Gastrocnemius medialis (tissue), 4 donors: ENCODE data around the gene TFEB. TPM values are rescaled to one million over a fixed set of nuclear protein-coding genes. Genes with fewer than 3 reads are reported as not detected.

Experiments used
- ATAC-seq, 2 donors: fragments of 150-250 bp; one replicate each; pipeline ENCODE4 v1.9.1; 2016
- DNase-seq, 2 donors: peaks; one replicate each; pipeline ENCODE4 v3.0.0-alpha.2; 2019
- H3K27ac ChIP-seq, 4 donors: fragments of 200-600 bp; sonication (generic); 1 replicate in 1 of 4; 2 replicates in 3 of 4; pipeline ENCODE4 v1.5.1; 2016 to 2018; ENCODE audit warnings: mild to moderate bottlenecking in 2 of 4, moderate library complexity in 1 of 4
- H3K27me3 ChIP-seq, 3 donors: fragments of 200-600 bp; sonication (generic) in 2 of 3; 1 replicate in 1 of 3; 2 replicates in 2 of 3; pipeline versions ENCODE4 v1.5.1 to v1.6.0; 2016 to 2019; ENCODE audit warnings: mild to moderate bottlenecking in 1 of 3, moderate library complexity in 1 of 3
- H3K36me3 ChIP-seq, 2 donors: fragments of 200-600 bp; sonication (generic) in 1 of 2; one replicate each; pipeline ENCODE4 v1.5.1; 2017 to 2018
- H3K4me1 ChIP-seq, 2 donors: fragments of 200-600 bp; sonication (generic) in 1 of 2; one replicate each; pipeline ENCODE4 v1.5.1; 2016 to 2017; ENCODE audit warnings: mild to moderate bottlenecking in 2 of 2
- H3K4me3 ChIP-seq, 4 donors: fragments of 200-600 bp; sonication (generic) in 3 of 4; 1 replicate in 1 of 4; 2 replicates in 3 of 4; pipeline ENCODE4 v1.5.1; 2016 to 2019; ENCODE audit warnings: mild to moderate bottlenecking in 2 of 4
- H3K9me3 ChIP-seq, 3 donors: fragments of 200-600 bp; sonication (generic) in 2 of 3; 1 replicate in 1 of 3; 2 replicates in 2 of 3; pipeline ENCODE4 v1.5.1; 2016 to 2019
- POLR2A ChIP-seq, 2 donors: fragments of 450-650 bp; IDR thresholded peaks; one replicate each; pipeline ENCODE4 v1.6.1; 2017; ENCODE audit warnings: antibody characterized with exemption in 2 of 2, mild to moderate bottlenecking in 2 of 2, moderate library complexity in 2 of 2
- in situ Hi-C, 4 donors: fragments of 200-750 bp; cut with MboI; loops; one replicate each; pipeline versions ENCODE4 v1.15.0 to v1.8.0; 2017; ENCODE audit warnings: low sequenced_read_pairs in 4 of 4
- intact Hi-C: fragments of 100-400 bp; cut with DNase I; formaldehyde crosslinking; loops from one replicate; pipeline ENCODE4 v1.15.1; 2023; ENCODE audit warnings: low total_unique reads
- total RNA-seq, 4 donors: library from RNA; depleted of rRNA; stranded (reverse); fragments of >200 nt; gene quantifications; one replicate each; pipeline versions ENCODE4 v1.1.0 to v1.2.3, GENCODE V29; 2016
- TF ChIP-seq, protein P1 (sequence below), 5 experiments: fragments of 450-650 bp in 3 of 5; fragments of 200-600 bp in 2 of 5; sonication (generic) in 2 of 5; IDR thresholded peaks in 4 of 5; conservative IDR thresholded peaks in 1 of 5; 1 replicate in 4 of 5; 2 replicates in 1 of 5; pipeline ENCODE4 v1.5.1; 2016 to 2019; ENCODE audit warnings: antibody characterized with exemption in 5 of 5, mild to moderate bottlenecking in 3 of 5, moderate library complexity in 3 of 5

Gene TFEB
- total RNA-seq, 4 donors from 2014 or later, result 82.8 to 121 (median 93.3) TPM

DNA sequence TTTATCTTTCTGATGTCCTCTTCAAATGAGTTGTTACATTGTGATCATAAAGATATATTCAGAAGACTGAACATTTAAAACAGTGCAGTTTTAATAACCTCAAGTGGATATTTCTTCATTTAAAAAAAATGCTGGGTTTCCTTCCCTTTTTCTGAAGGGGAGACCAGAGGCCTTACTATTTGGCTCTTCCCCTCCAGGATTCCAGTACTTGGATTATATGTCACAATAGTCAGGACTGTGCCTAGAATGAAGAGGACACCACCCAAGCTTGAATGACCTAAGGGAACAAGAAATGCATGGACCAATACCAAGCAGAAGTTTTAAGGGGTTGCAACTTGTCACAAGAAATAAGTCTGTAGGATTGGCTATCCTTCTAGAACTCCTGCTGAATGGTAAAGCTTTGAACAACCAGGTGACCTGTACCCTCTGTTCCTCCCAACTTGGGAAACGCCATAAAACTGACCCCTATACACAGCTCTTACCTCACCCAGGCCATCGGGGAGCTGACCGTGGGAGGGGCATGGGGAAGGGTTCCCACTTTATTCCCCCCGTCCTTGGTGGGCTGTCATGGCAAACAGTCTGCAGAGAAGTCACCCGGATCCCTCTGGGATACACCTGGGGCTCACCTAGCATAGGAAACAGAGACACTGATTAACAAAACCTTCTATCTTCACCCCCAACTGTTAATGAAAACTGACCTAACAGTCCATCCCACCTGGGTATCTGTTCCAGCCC, 42.3 kb upstream of the TFEB start:
- Histone ChIP-seq H3K27ac (no peak overlapping the region), H3K4me1 (peaks cover 19 to 24% of the 10 kb centered on the region in 2 donors), H3K36me3 (peaks cover 0 to 44% of the 10 kb centered on the region in 2 donors), H3K9me3 (no peaks in the 10 kb centered on the region), H3K27me3 (no peaks in the 10 kb centered on the region), H3K4me3 (no peak overlapping the region)
- DNase-seq (no peak), ATAC-seq (no peak)
- in situ Hi-C loops (loop anchor here in 2 of 4 donors (10.0 kb wide), 2 partner anchors 173 to 183 kb away; no protein-coding TSS in a partner anchor), intact Hi-C loops (loop anchor here (5.0 to 10.0 kb wide), 4 partner anchors 95 to 413 kb away; partner anchors contain the start of gene FOXP4)
- TF ChIP-seq, protein P1, sequence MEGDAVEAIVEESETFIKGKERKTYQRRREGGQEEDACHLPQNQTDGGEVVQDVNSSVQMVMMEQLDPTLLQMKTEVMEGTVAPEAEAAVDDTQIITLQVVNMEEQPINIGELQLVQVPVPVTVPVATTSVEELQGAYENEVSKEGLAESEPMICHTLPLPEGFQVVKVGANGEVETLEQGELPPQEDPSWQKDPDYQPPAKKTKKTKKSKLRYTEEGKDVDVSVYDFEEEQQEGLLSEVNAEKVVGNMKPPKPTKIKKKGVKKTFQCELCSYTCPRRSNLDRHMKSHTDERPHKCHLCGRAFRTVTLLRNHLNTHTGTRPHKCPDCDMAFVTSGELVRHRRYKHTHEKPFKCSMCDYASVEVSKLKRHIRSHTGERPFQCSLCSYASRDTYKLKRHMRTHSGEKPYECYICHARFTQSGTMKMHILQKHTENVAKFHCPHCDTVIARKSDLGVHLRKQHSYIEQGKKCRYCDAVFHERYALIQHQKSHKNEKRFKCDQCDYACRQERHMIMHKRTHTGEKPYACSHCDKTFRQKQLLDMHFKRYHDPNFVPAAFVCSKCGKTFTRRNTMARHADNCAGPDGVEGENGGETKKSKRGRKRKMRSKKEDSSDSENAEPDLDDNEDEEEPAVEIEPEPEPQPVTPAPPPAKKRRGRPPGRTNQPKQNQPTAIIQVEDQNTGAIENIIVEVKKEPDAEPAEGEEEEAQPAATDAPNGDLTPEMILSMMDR (IDR thresholded peaks at IDR 0.05 in 4 of 5, conservative IDR thresholded peaks at IDR 0.05 in 1 of 5), result no peak
- TF ChIP-seq POLR2A (IDR thresholded peaks at IDR 0.05), result no peak

GRCh38 chr6:41775293-41775882, 40.0 kb upstream of the TFEB start:
- Histone ChIP-seq H3K4me3 (no peak overlapping the region), H3K4me1 (peaks cover 6 to 12% of the 10 kb centered on the region in 2 donors), H3K9me3 (no peaks in the 10 kb centered on the region), H3K27me3 (no peaks in the 10 kb centered on the region), H3K27ac (no peak overlapping the region), H3K36me3 (peaks cover 0 to 64% of the 10 kb centered on the region in 2 donors)
- in situ Hi-C loops (loop anchor here in 2 of 4 donors (10.0 kb wide), 2 partner anchors 171 to 181 kb away; no protein-coding TSS in a partner anchor), intact Hi-C loops (loop anchor here (5.0 to 10.0 kb wide), 4 partner anchors 93 to 411 kb away; partner anchors contain the start of gene FOXP4)
- no peak for ATAC-seq
- DNase-seq, result no peak
- TF ChIP-seq, protein P1 (IDR thresholded peaks at IDR 0.05 in 4 of 5, conservative IDR thresholded peaks at IDR 0.05 in 1 of 5), result no peak
- no peak for TF ChIP-seq POLR2A (IDR thresholded peaks at IDR 0.05)

DNA sequence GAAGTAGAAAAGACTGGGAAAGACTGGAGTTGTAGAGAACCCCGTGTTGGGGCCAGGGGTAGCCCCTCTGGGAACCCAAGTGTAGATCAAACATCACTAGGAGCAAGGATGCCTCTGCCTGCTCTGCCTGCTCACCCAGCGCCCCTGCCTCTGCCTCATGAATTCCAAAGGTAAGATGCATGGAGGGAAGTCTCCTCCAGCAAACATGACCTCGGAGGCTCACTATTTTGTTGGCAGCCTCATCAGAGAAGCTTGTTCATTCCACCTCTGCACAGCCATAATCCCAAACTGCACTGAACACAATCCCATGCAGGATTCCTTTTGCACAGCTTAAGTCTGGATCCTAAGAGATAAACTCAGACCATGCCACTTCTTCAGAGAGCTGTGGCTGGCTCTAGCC, 39.4 kb upstream of the TFEB start:
- intact Hi-C loops (loop anchor here (5.0 to 10.0 kb wide), 4 partner anchors 93 to 410 kb away; partner anchors contain the start of gene FOXP4), in situ Hi-C loops (loop anchor here in 3 of 4 donors (10.0 to 25.0 kb wide), 3 partner anchors 163 to 180 kb away; no protein-coding TSS in a partner anchor)
- DNase-seq (no peak), ATAC-seq (no peak)
- no peak overlapping the region for H3K4me3 ChIP-seq
- H3K9me3 ChIP-seq, result no peaks in the 10 kb centered on the region
- TF ChIP-seq, protein P1 (IDR thresholded peaks at IDR 0.05 in 4 of 5, conservative IDR thresholded peaks at IDR 0.05 in 1 of 5), result no peak
- no peak for TF ChIP-seq POLR2A (IDR thresholded peaks at IDR 0.05)
- no peaks in the 10 kb centered on the region for H3K27me3 ChIP-seq
- H3K27ac ChIP-seq, result no peak overlapping the region
- H3K4me1 ChIP-seq, result peaks cover 6 to 12% of the 10 kb centered on the region in 2 donors
- peaks cover 0 to 69% of the 10 kb centered on the region in 2 donors for H3K36me3 ChIP-seq

- Histone ChIP-seq H3K36me3 (peaks cover 0 to 57% of the 10 kb centered on the region in 2 donors), H3K4me3 (no peak overlapping the region), H3K9me3 (no peaks in the 10 kb centered on the region), H3K27ac (no peak overlapping the region), H3K27me3 (no peaks in the 10 kb centered on the region), H3K4me1 (no peaks in the 10 kb centered on the region)
- in situ Hi-C loops (loop anchor here in 3 of 4 donors (10.0 to 25.0 kb wide), 3 partner anchors 159 to 177 kb away; no protein-coding TSS in a partner anchor), intact Hi-C loops (loop anchor here (10.0 kb wide), 1 partner anchor 407 kb away; no protein-coding TSS in a partner anchor)
- TF ChIP-seq, protein P1 (IDR thresholded peaks at IDR 0.05 in 4 of 5, conservative IDR thresholded peaks at IDR 0.05 in 1 of 5), result no peak
- no peak for TF ChIP-seq POLR2A (IDR thresholded peaks at IDR 0.05)
- ATAC-seq, result no peak
- DNase-seq, result no peak
Measured at GRCh38 chr6:41771058-41771983, 35.9 kb upstream of the TFEB start.
